H9 (cell line): ENCODE results near the gene PIP5KL1. TPM values are rescaled to one million over a fixed set of nuclear protein-coding genes. Genes with fewer than 3 reads are reported as not detected.

Experiments used
- DNase-seq: peaks from one replicate; pipeline ENCODE4 v3.0.0-alpha.2; 2017
- H2AFZ ChIP-seq: one replicate; pipeline ENCODE4 v1.6.1; 2013; ENCODE audit warnings: mild to moderate bottlenecking, low read length, control low read depth, moderate library complexity
- H2AK5ac ChIP-seq: 2 replicates; pipeline ENCODE4 v1.6.1; 2013; ENCODE audit warnings: low read length, control low read depth, mixed read lengths; ENCODE audit not compliant: insufficient read length
- H2BK120ac ChIP-seq: one replicate; pipeline ENCODE4 v1.6.1; 2013; ENCODE audit warnings: low read depth, mild to moderate bottlenecking, low read length, control low read depth, inconsistent platforms; ENCODE audit not compliant: poor library complexity, severe bottlenecking
- H2BK12ac ChIP-seq: 2 replicates; pipeline ENCODE4 v1.6.1; 2013; ENCODE audit warnings: low read length, control low read depth, mixed read lengths, low read depth; ENCODE audit not compliant: insufficient read length
- H2BK15ac ChIP-seq: 2 replicates; pipeline ENCODE4 v1.6.1; 2013; ENCODE audit warnings: low read depth, low read length, control low read depth
- H2BK20ac ChIP-seq: one replicate; pipeline ENCODE4 v1.6.1; 2013; ENCODE audit warnings: low read depth, mild to moderate bottlenecking, low read length, control low read depth, inconsistent platforms; ENCODE audit not compliant: poor library complexity, severe bottlenecking
- H2BK5ac ChIP-seq: 2 replicates; pipeline ENCODE4 v1.6.1; 2013; ENCODE audit warnings: low read length, control low read depth, mixed read lengths; ENCODE audit not compliant: insufficient read length
- H3K14ac ChIP-seq: 2 replicates; pipeline ENCODE4 v1.6.1; 2013; ENCODE audit warnings: low read length, control low read depth; ENCODE audit not compliant: insufficient read depth
- H3K18ac ChIP-seq: 2 replicates; pipeline ENCODE4 v1.6.1; 2013; ENCODE audit warnings: low read depth, mild to moderate bottlenecking, mixed read lengths, low read length, control low read depth; ENCODE audit not compliant: insufficient read length
- H3K23ac ChIP-seq: 2 replicates; pipeline ENCODE4 v1.6.1; 2013; ENCODE audit warnings: low read length, control low read depth, mixed read lengths, low read depth; ENCODE audit not compliant: insufficient read length
- H3K23me2 ChIP-seq: 2 replicates; pipeline ENCODE4 v1.6.1; 2013; ENCODE audit warnings: low read depth, mild to moderate bottlenecking, mixed read lengths, low read length, control low read depth; ENCODE audit not compliant: insufficient read length, poor library complexity, severe bottlenecking
- H3K27ac ChIP-seq: 2 replicates; pipeline ENCODE4 v1.5.1; 2013; ENCODE audit warnings: low read length, control low read depth, mixed read lengths, low read depth; ENCODE audit not compliant: insufficient read length
- H3K27me3 ChIP-seq: 2 replicates; pipeline ENCODE4 v1.6.1; 2013; ENCODE audit warnings: low read length, control low read depth, inconsistent platforms; ENCODE audit not compliant: insufficient read depth
- H3K4ac ChIP-seq: 2 replicates; pipeline ENCODE4 v1.6.1; 2013; ENCODE audit warnings: low read depth, mild to moderate bottlenecking, control low read depth, inconsistent platforms, low read length, moderate library complexity
- H3K4me1 ChIP-seq: 2 replicates; pipeline ENCODE4 v1.6.1; 2013; ENCODE audit warnings: low read length, control low read depth, inconsistent platforms; ENCODE audit not compliant: insufficient read depth
- H3K4me2 ChIP-seq: 2 replicates; pipeline ENCODE4 v1.6.1; 2013; ENCODE audit warnings: low read length, control low read depth, mixed read lengths; ENCODE audit not compliant: insufficient read length, insufficient read depth
- H3K56ac ChIP-seq: 2 replicates; pipeline ENCODE4 v1.6.1; 2013; ENCODE audit warnings: low read depth, mild to moderate bottlenecking, mixed read lengths, low read length, control low read depth; ENCODE audit not compliant: insufficient read length
- H3K79me1 ChIP-seq: 2 replicates; pipeline ENCODE4 v1.6.1; 2013; ENCODE audit warnings: low read depth, mild to moderate bottlenecking, moderate library complexity, low read length, control low read depth, inconsistent platforms; ENCODE audit not compliant: insufficient read depth, poor library complexity, severe bottlenecking
- H3K79me2 ChIP-seq: 2 replicates; pipeline ENCODE4 v1.6.1; 2013; ENCODE audit warnings: low read length, control low read depth, inconsistent platforms; ENCODE audit not compliant: insufficient read depth
- H3K9ac ChIP-seq: 2 replicates; pipeline ENCODE4 v1.6.1; 2013; ENCODE audit warnings: low read length, control low read depth, mixed read lengths; ENCODE audit not compliant: insufficient read length; ENCODE audit errors: extremely low read depth
- H3K9me3 ChIP-seq: one replicate; pipeline ENCODE4 v1.6.1; 2013; ENCODE audit warnings: low read depth, low read length, inconsistent platforms; ENCODE audit not compliant: control insufficient read depth
- H3T11ph ChIP-seq: one replicate; pipeline ENCODE4 v1.6.1; 2013; ENCODE audit warnings: mild to moderate bottlenecking, low read length, control low read depth, inconsistent platforms
- H4K20me1 ChIP-seq: one replicate; pipeline ENCODE4 v1.6.1; 2013; ENCODE audit not compliant: control insufficient read depth, insufficient read length, insufficient read depth
- H4K5ac ChIP-seq: 2 replicates; pipeline ENCODE4 v1.6.1; 2013; ENCODE audit warnings: low read depth, mild to moderate bottlenecking, mixed read lengths, low read length, control low read depth; ENCODE audit not compliant: insufficient read length
- H4K8ac ChIP-seq: replicated peaks from 2 replicates; pipeline ENCODE4 v1.6.1; 2013; ENCODE audit warnings: low read length, control low read depth, mixed read lengths, low read depth; ENCODE audit not compliant: insufficient read length
- H4K91ac ChIP-seq: 2 replicates; pipeline ENCODE4 v1.6.1; 2013; ENCODE audit warnings: low read depth, mild to moderate bottlenecking, moderate library complexity, mixed read lengths, low read length, control low read depth; ENCODE audit not compliant: insufficient read length
- H3K27ac Mint-ChIP-seq, 3 experiments: 2 replicates in 2 of 3; 3 replicates in 1 of 3; pipeline ENCODE4 v1.8.0; 2020 to 2021; ENCODE audit warnings: mixed read lengths in 3 of 3, mild to moderate bottlenecking in 1 of 3, moderate library complexity in 1 of 3
- H3K27me3 Mint-ChIP-seq: 2 replicates; pipeline ENCODE4 v1.8.0; 2021; ENCODE audit warnings: low read depth, mild to moderate bottlenecking, moderate library complexity, mixed read lengths
- H3K36me3 Mint-ChIP-seq, 3 experiments: 2 replicates in 2 of 3; 3 replicates in 1 of 3; pipeline ENCODE4 v1.8.0; 2020 to 2021; ENCODE audit warnings: low read depth in 3 of 3, mixed read lengths in 3 of 3; ENCODE audit not compliant: insufficient read depth in 1 of 3
- H3K4me1 Mint-ChIP-seq, 2 experiments: 2 replicates each; pipeline ENCODE4 v1.8.0; 2020; ENCODE audit warnings: mixed read lengths in 2 of 2
- H3K4me3 Mint-ChIP-seq, 2 experiments: 2 replicates in 1 of 2; 3 replicates in 1 of 2; pipeline ENCODE4 v1.8.0; 2020 to 2021; ENCODE audit warnings: mild to moderate bottlenecking in 2 of 2, mixed read lengths in 2 of 2, moderate library complexity in 1 of 2
- H3K9me3 Mint-ChIP-seq, 2 experiments: 2 replicates in 1 of 2; 3 replicates in 1 of 2; pipeline ENCODE4 v1.8.0; 2020; ENCODE audit warnings: mild to moderate bottlenecking in 2 of 2, mixed read lengths in 2 of 2, moderate library complexity in 1 of 2
- WGBS: extraction: QIAGEN DNeasy Blood & Tissue Kit; methylation state at CpG from one replicate; pipeline ENCODE4 v1.1.7; 2013; ENCODE audit warnings: missing lambda C conversion rate, low lambda C conversion rate, mixed read lengths; ENCODE audit not compliant: insufficient read length; ENCODE audit errors: extremely low coverage; 5-methylcytosine and 5-hydroxymethylcytosine counted together
- total RNA-seq: library from RNA; stranded (reverse); gene quantifications from 2 replicates; pipeline ENCODE4 v1.2.1, GENCODE V29; 2021
- TF ChIP-seq, protein P1 (sequence below): fragments of 200-600 bp; sonication (generic); conservative IDR thresholded peaks from 3 replicates; pipeline ENCODE4 v1.8.0; 2021; ENCODE audit warnings: antibody characterized with exemption, mild to moderate bottlenecking

Gene PIP5KL1
- total RNA-seq, 1 experiment from 2014 or later = 11.6 TPM

DNA sequence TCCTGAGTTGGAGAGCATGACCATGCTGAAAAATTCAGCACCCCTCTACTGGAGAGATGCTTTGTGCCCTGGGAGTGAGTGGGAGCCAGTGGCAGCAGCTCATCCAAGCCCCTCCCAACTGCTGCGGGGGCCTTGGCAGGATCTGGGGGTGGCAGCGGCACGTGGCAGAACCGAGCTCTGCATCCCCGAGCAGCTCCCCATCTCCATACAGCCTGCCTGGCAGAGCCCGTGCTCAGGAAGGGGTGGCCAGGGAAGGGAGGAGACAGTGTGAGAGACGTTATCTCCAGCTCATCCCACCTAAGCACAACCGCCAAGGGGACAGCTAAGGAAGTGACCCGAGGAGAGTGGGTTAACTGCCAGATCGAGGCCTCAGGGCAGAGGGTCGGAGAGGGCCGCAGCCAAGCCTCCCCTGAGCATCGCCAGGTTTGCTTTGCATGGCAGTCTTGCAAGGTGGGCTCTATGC, 24.3 kb upstream of the PIP5KL1 start:
- no peak overlapping the region for H3K23ac ChIP-seq
- peaks cover 11 to 18% of the 10 kb centered on the region in 2 experiments for H3K4me1 Mint-ChIP-seq
- no peak overlapping the region for H4K8ac ChIP-seq
- no peak overlapping the region for H3K9ac ChIP-seq
- no peak overlapping the region for H3K56ac ChIP-seq
- no peak overlapping the region for H3K18ac ChIP-seq
- no peak overlapping the region for H3K14ac ChIP-seq
- H2BK120ac ChIP-seq = no peak overlapping the region
- H3K4ac ChIP-seq = no peak overlapping the region
- peaks cover 3% of the 10 kb centered on the region for H3K79me1 ChIP-seq
- peaks cover 8% of the 10 kb centered on the region; the same call in 1 of the 2 replicates for H3K79me2 ChIP-seq
- H3K23me2 ChIP-seq = no peaks in the 10 kb centered on the region
- H2BK15ac ChIP-seq = no peak overlapping the region
- no peak overlapping the region for H3T11ph ChIP-seq
- no peak overlapping the region for H2BK12ac ChIP-seq
- no peak overlapping the region for H3K4me2 ChIP-seq
- H2BK5ac ChIP-seq = no peak overlapping the region
- DNase-seq = no peak
- H3K27ac ChIP-seq = no peak overlapping the region
- H3K27me3 Mint-ChIP-seq = no peaks in the 10 kb centered on the region
- no peak overlapping the region; a peak in 1 of 5 replicates for H3K4me3 Mint-ChIP-seq
- no peaks in the 10 kb centered on the region for H3K9me3 ChIP-seq
- H2BK20ac ChIP-seq = no peak overlapping the region
- no CpG with 5 or more reads among the region's 13 CpGs for WGBS
- no peak overlapping the region for H3K27ac Mint-ChIP-seq
- peaks cover 3% of the 10 kb centered on the region; the same call in 1 of the 2 replicates for H3K4me1 ChIP-seq
- H4K5ac ChIP-seq = no peak overlapping the region
- no peak overlapping the region for H4K91ac ChIP-seq
- H4K20me1 ChIP-seq = peaks cover 3% of the 10 kb centered on the region
- TF ChIP-seq, protein P1, sequence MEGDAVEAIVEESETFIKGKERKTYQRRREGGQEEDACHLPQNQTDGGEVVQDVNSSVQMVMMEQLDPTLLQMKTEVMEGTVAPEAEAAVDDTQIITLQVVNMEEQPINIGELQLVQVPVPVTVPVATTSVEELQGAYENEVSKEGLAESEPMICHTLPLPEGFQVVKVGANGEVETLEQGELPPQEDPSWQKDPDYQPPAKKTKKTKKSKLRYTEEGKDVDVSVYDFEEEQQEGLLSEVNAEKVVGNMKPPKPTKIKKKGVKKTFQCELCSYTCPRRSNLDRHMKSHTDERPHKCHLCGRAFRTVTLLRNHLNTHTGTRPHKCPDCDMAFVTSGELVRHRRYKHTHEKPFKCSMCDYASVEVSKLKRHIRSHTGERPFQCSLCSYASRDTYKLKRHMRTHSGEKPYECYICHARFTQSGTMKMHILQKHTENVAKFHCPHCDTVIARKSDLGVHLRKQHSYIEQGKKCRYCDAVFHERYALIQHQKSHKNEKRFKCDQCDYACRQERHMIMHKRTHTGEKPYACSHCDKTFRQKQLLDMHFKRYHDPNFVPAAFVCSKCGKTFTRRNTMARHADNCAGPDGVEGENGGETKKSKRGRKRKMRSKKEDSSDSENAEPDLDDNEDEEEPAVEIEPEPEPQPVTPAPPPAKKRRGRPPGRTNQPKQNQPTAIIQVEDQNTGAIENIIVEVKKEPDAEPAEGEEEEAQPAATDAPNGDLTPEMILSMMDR = no peak
- H2AK5ac ChIP-seq = no peak overlapping the region
- H2AFZ ChIP-seq = no peak overlapping the region
- no peaks in the 10 kb centered on the region for H3K27me3 ChIP-seq
- no peaks in the 10 kb centered on the region for H3K9me3 Mint-ChIP-seq
- H3K36me3 Mint-ChIP-seq = peaks cover 6 to 11% (median 6%) of the 10 kb centered on the region in 3 experiments; a peak in 6 of 7 replicates
